Bronchial epithelial cell (primary cell): Measurements from ENCODE around the gene SUGCT. TPM values are rescaled to one million over a fixed set of nuclear protein-coding genes. Genes with fewer than 3 reads are reported as not detected.

Experiments
- DNase-seq: peaks from one replicate; pipeline ENCODE4 v3.0.0-alpha.2; 2010; ENCODE audit warnings: low read depth
- FAIRE-seq: peaks from 2 replicates; lab custom pipeline; 2011; peaks lifted over from hg19 to GRCh38; lab: Jason Lieb, UNC
- H3K27me3 ChIP-seq: 2 replicates; pipeline ENCODE4 v1.5.1; 2011; ENCODE audit warnings: low read length; ENCODE audit not compliant: control insufficient read depth, insufficient read depth
- H3K36me3 ChIP-seq: 2 replicates; pipeline ENCODE4 v1.5.1; 2011; ENCODE audit warnings: low read length; ENCODE audit not compliant: control insufficient read depth, insufficient read depth
- H3K4me3 ChIP-seq: 2 replicates; pipeline ENCODE4 v1.5.1; 2011; ENCODE audit warnings: mild to moderate bottlenecking, low read depth, low read length, control low read depth
- total RNA-seq: library from RNA; depleted of rRNA; stranded (reverse); fragments of >200 nt; gene quantifications from 2 replicates; pipeline ENCODE4 v1.2.1, GENCODE V29; 2014
- TF ChIP-seq, protein P1 (sequence below): IDR thresholded peaks from 2 replicates; pipeline ENCODE4 v1.5.1; 2011; ENCODE audit warnings: mild to moderate bottlenecking, moderate library complexity, low read length, control low read depth, inconsistent platforms; ENCODE audit not compliant: insufficient read depth, severe bottlenecking

Gene SUGCT
- 7.4 and 11.6 TPM in 2 replicates for total RNA-seq

- Histone ChIP-seq H3K36me3 (no peaks in the 10 kb centered on the region), H3K4me3 (peak within 1 kb of the TSS; percentile 80), H3K27me3 (no peaks in the 10 kb centered on the region)
- DNase-seq (peak; percentile 64), FAIRE-seq (no peak)
- TF ChIP-seq, protein P1, sequence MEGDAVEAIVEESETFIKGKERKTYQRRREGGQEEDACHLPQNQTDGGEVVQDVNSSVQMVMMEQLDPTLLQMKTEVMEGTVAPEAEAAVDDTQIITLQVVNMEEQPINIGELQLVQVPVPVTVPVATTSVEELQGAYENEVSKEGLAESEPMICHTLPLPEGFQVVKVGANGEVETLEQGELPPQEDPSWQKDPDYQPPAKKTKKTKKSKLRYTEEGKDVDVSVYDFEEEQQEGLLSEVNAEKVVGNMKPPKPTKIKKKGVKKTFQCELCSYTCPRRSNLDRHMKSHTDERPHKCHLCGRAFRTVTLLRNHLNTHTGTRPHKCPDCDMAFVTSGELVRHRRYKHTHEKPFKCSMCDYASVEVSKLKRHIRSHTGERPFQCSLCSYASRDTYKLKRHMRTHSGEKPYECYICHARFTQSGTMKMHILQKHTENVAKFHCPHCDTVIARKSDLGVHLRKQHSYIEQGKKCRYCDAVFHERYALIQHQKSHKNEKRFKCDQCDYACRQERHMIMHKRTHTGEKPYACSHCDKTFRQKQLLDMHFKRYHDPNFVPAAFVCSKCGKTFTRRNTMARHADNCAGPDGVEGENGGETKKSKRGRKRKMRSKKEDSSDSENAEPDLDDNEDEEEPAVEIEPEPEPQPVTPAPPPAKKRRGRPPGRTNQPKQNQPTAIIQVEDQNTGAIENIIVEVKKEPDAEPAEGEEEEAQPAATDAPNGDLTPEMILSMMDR: peak; percentile 93
Observed at GRCh38 chr7:40134428-40135316, at the start of gene SUGCT, which contains the start of gene MPLKIP. Gene SUGCT (plus strand): TSS chr7:40135005. Gene MPLKIP (minus strand): TSS chr7:40134622. CDS start chr7:40134567, 55 bp downstream.

- TF ChIP-seq, protein P1: no peak
- FAIRE-seq: no peak
- Histone ChIP-seq H3K4me3 (no peak overlapping the region), H3K36me3 (peaks cover 10% of the 10 kb centered on the region), H3K27me3 (no peaks in the 10 kb centered on the region)
- DNase-seq: no peak
Observed at GRCh38 chr7:40092182-40092581, 42.6 kb upstream of the SUGCT start.

DNA sequence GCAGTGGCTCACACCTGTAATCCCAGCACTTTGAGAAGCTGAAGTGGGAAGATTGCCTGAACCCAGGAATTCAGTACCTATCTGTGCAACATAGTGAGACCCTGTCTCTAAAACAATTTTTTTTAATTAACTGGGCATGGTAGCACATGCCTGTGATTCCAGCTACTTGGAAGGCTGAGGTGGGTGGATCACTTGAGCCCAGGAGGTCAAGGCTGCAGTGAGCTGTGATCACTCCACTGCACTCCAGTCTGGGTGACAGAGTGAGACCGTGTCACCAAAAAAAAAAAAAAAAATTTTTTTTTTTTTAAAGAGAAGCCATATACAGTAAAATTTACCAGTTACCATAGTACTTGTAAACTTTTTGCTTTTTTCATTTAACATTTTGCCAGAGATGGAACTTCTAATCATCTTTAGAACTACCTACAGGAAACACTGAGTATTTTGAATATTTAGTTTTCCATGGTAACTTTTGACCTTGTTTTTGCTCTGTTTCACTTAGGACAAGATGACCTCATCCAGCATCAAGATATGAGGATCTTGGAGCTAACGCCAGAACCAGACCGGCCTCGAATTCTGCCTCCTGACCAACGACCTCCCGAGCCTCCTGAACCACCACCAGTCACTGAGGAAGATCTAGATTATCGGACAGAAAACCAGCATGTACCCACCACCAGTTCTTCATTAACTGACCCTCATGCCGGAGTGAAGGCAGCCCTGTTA is 41.0 kb upstream of the SUGCT start:
- Histone ChIP-seq H3K27me3 (no peaks in the 10 kb centered on the region), H3K4me3 (no peak overlapping the region), H3K36me3 (peaks cover 6% of the 10 kb centered on the region)
- TF ChIP-seq, protein P1: no peak
- FAIRE-seq (no peak), DNase-seq (no peak)

DNA sequence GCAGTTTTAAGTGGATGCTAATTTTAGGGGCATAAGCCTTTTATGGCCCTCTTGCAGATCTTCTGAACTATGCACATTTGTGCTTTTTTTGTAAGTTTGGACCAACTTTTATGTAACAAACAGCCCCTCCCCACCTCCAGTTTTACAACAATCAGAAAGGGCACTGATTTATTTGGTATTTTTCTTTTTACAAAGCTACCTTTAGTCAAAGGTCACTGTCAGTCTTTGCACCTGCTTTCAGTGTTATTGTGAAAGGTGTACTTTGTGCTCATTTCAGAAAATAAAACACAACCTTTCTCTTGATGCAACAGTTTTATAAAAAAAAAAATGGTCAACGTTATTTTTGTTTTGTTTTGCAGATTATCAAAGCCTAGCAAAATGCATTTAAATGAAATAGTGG is 39.6 kb upstream of the SUGCT start:
- no peak overlapping the region for H3K4me3 ChIP-seq
- TF ChIP-seq, protein P1: no peak
- DNase-seq (no peak), FAIRE-seq (no peak)
- H3K27me3 ChIP-seq: no peaks in the 10 kb centered on the region
- H3K36me3 ChIP-seq: peaks cover 4% of the 10 kb centered on the region

DNA sequence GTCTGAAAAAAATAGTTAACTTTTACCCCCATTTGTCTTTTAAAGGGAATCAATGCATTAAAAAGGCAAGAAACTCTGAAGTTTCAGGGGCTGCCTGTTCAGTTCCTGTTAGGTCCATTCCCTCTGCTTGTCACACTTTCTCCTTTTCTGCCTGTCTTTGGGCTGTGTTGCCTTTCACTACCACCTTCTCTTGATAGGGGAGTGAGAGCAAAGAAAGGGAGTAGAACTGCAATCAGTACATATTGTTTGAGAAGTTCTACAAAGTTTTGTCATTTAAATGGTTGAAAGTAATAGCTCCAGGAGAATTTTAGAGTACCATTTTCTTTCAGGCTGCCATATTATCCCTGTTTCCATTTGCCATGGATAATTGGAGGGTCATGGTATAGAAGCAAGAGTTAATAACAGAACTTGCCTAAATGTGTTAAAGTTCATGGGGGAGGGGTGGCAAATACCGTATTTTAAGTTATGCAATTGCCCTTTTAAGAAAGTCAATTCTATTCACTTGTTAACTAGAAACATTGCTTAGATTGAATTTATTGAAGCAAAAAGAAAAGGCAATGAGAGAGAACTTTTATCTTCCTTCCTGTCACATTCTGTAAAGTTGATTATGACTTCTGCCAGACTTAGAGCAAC is 39.0 kb upstream of the SUGCT start:
- H3K27me3 ChIP-seq: no peaks in the 10 kb centered on the region
- DNase-seq (no peak), FAIRE-seq (no peak)
- peaks cover 4% of the 10 kb centered on the region for H3K36me3 ChIP-seq
- TF ChIP-seq, protein P1: no peak
- no peak overlapping the region for H3K4me3 ChIP-seq
